GM21526 (cell line): ENCODE results near the gene SPON2.

Experiments
- ATAC-seq: cut with Tn5 transposase; IDR thresholded peaks from one replicate; pipeline ENCODE4 v1.9.1; 2021; ENCODE audit warnings: moderate library complexity; ENCODE audit not compliant: unreplicated experiment, low FRiP score

Gene SPON2

DNA sequence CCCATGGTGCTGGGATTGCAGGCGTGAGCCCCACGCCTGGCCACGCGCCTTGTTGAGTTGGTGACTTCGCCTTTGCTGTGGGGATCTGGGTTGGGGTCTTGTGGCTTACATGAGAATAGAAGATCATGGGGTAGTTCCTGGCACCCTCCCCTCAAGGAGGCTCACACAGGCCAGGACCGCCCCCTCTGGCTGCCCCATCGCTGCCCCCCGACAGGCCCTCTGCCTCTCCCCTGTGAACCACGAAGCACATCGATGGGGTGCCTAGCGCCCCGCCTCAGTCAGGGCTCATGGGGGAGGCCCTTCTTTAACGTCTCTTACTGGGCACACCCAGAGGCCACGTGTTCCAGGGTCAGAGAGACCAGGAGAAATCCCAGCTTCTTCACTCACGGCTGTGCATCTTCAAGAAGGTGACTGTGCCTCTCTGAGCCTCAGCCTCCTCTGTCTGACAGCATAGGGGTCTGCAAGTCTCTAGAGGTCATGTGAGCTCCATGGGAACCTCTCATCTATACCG lies 23.6 kb upstream of the SPON2 start:
- ATAC-seq: no peak

DNA sequence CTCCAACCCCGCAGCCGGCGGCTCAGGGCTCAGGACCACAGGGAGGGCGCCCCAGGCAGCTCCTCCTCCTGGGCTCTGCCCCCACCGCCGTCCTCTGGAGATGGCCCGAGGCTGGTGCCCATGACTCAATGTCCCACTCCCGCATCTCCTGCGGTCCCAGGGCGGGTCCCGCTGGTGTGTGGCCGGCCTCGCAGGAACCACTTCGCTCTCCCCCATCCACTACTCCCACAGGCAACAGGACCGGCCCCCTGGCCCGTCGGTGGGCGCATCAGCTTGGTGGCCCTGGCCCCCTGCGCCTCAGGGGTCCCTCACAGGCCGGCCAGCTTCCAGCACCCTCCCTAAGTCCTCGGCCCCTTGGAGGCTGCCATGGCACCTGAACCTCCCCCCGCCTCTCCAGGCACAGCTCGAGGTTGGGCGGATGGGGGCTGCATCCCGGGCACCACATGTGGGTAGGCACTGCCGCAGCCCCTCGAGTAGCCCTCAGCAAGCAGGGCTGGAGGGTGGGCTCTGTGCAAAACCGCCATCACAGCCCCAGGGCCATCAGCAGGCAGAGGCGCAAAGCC lies 22.8 kb upstream of the SPON2 start:
- ATAC-seq: no peak

GRCh38 chr4:1194010-1194900 lies 21.9 kb upstream of the SPON2 start:
- no peak for ATAC-seq

DNA sequence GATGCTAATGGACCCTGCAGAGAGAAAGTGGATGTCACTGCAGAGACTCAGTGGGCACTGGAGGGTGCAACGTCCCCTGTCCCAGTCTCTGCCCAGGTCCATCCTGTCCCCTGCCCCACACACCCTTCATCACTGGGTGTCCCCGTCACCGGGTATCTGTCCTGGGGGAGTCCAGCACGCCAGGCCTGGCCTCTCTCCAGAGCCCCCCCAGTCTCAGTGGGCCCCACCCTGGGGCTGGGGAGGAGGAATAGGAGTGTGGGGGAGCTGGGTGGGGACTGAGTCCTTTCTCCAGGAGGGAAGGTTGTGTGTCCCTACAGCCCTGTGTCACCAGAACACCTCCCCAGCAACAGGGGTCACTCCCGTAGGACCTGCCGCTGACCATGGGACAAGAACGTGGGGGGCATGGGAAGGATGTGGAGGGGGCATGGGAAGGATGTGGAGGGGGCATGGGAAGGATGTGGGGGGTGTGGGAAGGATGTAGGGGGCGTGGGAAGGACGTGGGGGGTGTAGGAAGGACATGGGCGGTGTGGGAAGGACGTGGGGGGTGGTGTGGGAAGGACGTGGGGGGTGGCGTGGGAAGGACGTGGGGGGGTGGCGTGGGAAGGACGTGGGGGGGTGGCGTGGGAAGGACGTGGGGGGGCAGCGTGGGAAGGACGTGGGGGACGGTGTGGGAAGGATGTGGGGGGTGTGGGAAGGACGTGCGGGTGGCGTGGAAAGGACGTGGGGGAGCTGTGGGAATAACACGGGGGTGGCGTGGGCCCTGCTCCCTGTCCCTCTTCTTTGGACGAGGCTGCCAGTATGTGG lies 21.0 kb upstream of the SPON2 start:
- no peak for ATAC-seq

- no peak for ATAC-seq
Observed at GRCh38 chr4:1192493-1193205, 20.3 kb upstream of the SPON2 start.

DNA sequence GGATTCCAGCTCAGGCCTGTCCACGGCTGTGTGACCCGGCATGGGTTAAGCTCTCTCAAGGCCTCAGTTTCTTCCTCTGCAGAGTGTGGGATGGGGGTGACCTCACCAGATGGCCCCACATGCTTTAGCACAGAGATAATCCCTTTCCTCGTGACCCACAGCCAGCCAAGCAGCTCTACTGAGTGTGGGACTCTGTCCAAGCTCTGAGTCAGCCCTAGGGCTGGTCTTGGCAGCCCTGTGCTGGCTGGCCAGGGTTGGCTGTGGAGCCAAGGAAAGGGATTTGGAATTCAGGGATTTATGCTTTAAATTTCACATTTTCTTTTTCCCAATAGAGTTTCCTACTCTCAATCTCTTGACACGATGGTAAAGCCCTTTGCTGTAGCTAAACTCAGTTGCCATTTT lies 19.7 kb upstream of the SPON2 start:
- ATAC-seq: no peak

- ATAC-seq: no peak
Observed at GRCh38 chr4:1191621-1192020, 19.2 kb upstream of the SPON2 start.

DNA sequence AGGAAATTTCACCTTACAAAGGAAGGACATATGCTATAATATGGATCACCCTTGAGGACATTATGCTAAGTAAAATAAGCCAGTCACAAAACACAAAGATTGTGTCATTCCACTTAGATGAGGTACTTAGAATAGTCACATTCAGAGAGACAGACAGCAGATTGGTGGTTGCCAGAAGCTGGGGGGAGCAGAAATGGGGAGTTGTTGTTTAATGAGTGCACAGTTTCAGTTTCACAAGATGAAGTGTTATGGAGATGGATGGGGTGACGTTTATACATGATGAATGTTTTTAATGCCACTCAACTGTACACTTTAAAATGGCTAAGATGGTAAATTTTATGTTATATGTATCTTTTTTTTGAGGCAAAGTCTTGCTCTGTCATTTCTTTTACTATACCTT lies 14.8 kb upstream of the SPON2 start:
- ATAC-seq: peak; percentile 59

DNA sequence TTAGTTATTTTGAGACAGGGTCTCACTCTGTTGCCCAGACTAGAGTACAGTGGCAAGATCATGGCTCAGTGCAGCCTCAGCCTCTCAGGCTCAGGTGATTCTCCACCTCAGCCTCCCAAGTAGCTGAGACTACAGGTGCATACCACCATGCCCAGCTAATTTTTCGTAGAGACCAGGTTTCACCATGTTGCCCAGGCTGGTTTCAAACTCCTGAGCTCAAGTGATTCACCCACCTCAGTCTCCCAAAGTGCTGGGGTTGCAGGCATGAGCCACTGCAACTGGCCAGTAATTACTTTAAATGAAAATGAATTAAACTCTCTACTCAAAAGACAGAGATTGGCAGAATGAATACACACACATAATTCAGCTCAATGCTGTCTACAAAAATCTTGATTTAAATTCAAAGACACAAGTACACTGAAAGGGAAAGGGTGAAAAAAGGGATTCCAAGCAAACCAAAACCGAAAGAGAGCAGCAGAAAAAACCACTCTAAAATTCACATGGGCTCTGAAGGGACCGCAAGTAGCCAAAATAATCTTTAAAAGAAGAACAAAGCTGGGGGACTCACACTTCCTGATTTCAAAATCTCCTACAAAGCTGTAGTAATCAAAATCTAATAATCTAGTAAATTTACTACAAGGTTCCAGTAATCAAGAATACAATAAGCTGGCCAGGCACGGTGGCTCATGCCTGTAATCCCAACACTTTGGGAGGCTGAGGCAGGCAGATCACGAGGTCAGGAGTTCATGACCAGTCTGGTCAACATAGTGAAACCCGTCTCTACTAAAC lies 11.8 kb upstream of the SPON2 start:
- no peak for ATAC-seq

DNA sequence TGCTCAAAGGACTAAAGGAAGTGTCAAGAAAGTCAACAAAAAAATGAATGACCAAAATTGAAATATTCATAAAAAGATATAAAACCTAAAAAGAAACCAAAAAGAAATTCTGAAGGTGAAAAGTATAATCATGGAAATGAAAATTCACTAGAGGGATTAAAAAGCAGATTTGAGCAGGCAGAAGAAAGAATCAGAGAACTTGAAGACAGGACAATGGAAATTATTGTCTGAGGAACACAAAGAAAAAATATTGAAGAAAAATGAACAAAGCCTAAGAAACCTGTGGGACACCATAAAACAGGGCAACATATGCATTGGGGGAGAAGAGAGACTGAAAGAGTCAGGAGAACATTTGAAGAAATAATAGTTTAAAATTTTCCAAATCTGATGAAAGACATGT lies 9.9 kb upstream of the SPON2 start:
- no peak for ATAC-seq

- no peak for ATAC-seq
Observed at GRCh38 chr4:1180663-1181062, 8.3 kb upstream of the SPON2 start.

DNA sequence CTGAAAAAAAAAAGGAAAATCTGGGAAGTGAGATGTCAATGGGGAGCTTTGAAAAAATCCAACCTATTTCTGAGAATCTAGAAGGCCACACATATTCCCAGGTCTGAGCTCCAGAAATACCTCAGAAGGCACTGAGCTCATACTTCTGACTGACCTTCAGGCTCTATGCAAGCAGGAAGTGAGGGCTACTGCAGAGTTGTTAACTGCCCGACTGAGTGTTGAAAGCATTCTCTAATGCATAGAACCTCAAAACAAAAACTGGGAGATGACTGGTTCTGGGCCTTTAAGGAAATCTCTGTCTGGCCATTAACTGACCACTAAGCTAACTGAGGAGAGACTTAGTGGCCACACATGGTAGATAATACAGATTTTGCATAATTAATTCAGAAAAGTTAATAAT lies 7.6 kb upstream of the SPON2 start:
- no peak for ATAC-seq

DNA sequence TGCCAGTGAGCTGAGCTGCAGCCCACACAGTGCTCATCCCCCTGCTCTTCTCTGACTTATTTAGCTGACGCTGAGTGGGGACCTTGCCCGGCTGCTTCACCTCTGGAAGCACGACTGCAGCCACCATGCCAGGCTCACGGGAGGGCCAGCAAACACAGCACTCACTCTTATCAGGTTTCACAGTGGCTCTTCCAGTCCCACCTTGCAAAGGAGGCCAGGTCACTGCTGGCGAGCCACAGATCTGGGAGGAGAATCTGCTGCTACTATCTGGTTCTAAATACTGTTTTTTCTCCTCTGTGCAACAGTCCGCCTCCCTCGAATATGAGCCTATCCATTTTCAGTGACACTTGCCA lies 6.7 kb upstream of the SPON2 start:
- ATAC-seq: no peak

DNA sequence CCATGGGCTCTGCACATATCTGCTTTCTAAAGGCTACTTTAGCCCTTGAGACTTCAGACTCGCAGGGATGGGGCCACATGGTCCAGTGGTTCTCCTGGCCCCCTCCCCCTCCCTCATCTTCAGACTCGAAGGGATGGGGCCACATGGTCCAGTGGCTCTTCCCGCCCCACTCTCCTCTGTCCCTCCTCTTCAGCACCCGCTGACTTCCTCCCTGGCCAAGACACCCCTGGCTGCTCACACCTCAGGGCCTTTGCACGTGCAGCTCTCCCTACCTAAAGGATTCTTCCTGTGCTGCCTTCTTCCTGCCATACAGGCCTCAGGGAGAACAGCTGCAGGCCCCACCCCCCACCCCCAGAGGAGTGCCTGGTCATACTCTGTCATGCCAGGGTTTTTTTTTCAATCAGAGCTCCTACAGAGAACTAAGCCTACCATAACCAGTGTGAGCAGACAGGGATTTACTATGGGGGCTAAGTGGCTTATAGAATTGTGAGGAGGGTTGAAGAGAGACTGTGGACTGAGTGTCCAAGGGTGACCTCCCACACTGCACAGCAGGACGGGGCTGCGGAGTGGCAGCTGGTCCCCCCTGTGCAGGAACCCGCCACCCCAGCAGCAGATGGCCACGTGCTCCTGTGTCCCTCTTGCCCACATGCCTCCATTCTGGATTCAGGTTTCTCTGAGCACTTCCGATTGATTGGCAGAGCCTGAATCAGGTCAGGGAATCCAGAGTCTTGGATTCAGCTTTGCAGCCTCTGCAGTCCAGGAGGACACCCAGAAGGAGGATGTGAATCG lies 6.1 kb upstream of the SPON2 start:
- no peak for ATAC-seq

- ATAC-seq: no peak
Observed at GRCh38 chr4:1177274-1178141, 5.1 kb upstream of the SPON2 start.

DNA sequence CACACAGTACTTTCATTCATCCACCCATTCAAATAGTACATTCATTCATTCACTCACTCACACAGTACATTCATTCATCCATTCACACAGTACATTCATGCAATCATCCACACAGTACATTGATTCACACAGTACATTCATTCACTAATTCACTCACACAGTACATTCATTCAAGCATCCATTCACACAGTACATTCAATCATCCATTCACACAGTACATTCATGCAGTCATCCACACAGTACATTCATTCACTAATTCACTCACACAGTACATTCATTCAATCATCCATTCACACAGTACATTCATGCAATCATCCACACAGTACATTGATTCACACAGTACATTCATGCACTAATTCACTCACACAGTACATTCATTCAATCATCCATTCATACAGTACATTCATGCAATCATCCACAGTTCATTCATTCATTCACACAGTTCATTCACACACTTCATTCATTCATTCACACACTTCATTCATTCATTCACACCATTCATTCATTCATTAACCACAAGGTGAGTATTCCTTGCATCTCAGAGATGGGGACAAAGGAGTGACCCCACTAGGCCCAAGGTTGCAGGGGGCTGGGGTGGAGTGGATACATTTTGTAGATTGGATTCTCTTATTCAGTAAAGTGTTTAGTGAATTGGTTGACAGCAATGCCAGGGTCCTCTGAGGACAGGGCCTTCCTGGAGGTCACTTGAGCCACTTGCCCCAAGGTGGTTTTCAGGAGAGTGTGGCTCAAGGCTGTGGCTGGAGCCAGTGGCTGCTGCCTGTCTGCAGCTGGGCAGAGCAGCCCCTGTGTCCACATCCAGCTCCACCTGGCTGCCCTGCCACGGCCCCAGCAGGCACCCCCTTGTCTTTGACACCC lies 4.3 kb upstream of the SPON2 start:
- no peak for ATAC-seq

DNA sequence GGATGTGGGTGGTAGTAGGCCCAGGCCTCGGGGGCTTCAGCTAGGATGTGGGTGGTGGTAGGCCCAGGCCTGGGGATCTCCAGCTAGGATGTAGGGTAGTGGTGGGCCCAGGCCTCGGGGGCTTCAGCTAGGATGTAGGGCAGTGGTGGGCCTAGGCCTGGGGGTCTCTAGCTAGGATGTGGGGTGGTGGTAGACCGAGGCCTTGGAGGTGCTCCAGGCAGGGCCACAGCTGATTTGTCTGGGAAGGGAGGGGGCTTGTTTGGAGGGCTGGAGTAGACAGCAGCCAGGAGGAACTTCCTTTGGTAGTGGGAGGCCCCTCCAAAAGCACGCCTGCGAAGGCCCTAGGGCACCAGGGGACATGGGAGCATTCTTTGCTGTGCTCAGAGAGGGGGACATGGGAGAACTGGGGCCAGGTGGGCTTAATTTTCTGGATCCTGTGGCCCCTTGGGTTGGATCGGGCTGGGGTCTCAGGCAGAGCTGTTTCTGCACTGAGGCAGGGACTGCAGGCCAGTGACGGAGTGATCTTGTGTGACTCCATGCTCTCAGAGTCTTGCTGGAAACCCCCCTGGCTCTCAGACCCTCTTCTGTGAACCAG lies 3.3 kb upstream of the SPON2 start:
- no peak for ATAC-seq
